NCI-H2081 treated with DMSO at 0.1 percent for 48 hours (cell line): ENCODE data around the gene RPLP2.

Source experiments
- DNase-seq: peaks from one replicate; lab custom pipeline; 2025; lab: John Stamatoyannopoulos, UW

RPLP2 gene

DNA sequence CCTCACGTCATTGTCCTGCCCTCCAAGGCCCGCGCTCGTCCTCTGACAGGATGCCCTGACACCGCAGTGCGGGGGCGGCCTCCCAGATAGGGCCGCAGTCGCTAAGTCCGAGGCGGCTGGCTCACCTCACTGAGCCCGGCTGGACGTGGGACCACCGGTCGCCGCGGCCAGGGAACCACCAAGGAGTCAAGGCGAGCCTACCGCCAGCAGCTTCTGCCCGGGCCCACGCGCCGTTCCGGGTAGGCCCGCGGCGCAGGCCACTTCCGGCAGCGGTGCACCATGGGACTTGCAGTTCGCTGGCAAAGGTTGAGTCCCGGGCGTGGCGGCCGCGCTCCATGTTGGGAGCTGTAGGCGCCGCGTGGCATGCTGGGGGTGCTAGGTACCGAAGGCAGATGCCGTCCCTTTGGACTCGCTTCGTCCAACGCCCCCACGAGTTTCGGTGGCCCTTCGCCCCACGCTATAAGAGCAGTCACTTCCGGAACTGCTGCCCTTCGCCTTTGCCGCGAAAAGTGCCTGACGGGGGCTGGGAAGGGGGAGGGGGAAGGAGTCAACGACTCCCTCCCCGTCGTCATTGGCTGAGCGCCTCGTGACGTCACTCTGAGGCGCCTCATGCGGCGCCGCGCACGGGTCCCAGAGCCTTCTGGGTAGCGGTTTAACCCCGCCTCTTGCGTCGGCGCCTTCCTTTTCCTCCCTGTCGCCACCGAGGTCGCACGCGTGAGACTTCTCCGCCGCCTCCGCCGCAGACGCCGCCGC lies at the start of gene RPLP2:
RPLP2 (plus strand) TSS at position 681 of the 753 bp plus-strand sequence. CDS start 268 bp downstream, outside the sequence.
- DNase-seq: peak; percentile 87

DNA sequence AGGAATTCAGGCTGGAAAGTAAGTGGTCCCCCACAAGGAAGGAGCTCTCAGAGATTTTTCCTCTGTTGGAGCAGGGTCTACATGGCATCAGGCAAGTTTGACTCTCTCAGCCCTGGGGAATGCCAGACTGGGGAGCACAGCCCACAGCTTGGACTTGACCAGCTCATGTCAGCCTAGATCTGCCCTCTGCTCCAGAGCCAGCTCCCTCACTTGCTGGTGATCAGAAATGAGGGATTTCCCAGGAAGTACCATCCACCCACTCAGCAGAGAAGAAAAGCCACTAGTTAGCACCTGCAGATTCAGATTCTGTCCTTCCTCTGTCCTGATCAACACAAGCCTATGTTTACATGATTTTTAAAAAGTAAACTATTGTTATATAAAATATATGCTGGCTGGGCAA lies 49.5 kb upstream of the RPLP2 start:
- no peak for DNase-seq

DNA sequence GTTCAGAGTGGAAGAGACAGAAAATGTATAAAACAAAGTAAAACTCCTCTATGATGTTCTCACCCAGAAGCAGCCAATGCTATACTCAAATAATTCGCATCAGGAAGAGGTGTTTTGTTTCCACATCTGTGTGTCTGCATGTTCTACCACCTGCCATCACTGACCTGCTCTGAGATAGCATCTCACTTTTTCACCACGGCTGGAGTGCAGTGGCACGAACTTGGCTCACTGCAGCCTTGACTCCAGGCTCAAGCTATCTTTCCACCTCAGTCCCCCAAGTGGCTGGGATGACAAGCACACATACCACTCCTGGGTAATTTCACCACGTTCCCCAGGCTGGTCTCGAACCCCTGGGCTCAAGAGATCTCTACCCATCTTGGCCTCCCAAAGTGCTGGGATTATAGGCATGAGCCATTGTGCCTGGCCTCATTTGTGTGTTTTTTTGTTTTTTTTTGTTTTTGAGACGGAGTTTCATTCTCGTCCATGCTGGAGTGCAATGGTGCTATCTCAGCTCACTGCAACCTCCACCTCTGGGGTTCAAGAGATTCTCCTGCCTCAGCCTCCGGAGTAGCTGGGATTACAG lies 48.1 kb upstream of the RPLP2 start:
- no peak for DNase-seq

DNA sequence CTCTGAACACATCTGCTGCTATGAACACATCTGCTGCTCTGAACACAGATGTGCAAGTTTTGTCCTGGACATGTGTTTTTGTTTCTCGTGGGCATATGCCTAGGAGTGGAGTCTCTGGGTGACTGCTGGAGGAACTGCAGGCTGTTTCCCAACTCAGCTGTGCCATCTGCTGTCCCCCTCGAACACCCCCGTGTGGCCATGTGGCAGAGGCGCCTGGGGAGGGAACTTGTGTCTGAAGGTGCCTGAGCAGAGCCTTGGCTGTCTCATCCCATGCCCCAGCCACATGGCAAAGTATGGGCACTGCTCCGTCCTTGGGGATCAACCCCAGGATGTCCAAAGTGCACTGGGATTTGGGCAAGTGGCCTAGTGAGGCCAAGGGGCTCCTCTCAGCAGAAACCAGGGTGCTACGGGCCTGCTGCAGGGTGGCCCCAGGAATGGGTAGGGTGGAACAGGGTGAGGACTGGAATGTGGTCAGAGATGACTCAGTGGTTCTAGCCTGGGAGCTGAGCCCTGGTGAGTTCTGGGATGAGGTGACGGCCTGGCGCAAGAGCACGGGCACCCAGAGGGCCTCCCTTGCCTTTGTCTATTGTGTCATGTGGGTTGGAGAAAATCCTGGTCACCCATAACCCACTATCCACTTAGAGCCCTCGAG lies 47.2 kb upstream of the RPLP2 start:
- no peak for DNase-seq

DNA sequence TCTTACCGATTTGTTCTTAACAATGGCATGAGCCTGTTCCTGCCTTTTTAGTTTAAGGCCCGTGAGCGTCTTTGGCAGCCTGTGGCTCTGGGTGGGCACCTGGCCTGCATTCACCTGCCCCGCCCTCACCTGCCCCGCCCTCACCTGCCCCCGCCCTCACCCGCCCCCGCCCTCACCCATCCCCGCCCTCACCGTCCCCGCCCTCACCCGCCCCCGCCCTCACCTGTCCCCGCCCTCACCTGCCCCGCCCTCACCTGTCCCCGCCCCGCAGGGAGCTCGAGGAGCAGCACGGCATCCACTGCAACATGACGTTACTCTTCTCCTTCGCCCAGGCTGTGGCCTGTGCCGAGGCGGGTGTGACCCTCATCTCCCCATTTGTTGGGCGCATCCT lies 46.7 kb upstream of the RPLP2 start:
- DNase-seq: no peak

DNA sequence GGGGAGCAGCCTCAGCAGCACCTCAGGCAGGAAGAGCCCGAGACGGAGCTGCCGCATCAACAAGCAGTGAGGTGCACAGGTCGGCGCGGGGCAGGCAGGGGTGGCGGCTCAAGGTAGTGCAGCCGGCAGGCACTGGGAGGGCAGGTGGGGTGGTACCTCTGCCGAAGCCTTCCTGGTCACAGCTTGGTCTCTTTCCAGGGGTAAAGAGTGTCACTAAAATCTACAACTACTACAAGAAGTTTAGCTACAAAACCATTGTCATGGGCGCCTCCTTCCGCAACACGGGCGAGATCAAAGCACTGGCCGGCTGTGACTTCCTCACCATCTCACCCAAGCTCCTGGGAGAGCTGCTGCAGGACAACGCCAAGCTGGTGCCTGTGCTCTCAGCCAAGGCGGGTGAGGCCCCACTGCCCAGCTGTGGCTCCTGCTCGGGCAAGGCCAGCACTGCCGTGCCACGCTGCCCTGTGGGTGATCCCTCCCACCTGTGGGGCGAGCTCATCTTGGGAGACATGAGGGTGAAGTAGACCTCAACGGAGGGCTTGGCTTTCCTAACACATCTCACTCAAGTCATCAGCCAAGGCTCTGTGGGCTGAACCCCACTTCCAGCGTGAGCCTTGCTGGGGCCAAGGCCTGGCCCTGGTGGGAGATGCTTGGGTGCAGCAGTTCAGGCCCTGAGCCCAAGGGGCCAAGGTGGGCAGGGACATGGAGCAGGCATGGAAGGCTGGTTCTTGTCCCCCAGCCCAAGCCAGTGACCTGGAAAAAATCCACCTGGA lies 46.0 kb upstream of the RPLP2 start:
- no peak for DNase-seq

DNA sequence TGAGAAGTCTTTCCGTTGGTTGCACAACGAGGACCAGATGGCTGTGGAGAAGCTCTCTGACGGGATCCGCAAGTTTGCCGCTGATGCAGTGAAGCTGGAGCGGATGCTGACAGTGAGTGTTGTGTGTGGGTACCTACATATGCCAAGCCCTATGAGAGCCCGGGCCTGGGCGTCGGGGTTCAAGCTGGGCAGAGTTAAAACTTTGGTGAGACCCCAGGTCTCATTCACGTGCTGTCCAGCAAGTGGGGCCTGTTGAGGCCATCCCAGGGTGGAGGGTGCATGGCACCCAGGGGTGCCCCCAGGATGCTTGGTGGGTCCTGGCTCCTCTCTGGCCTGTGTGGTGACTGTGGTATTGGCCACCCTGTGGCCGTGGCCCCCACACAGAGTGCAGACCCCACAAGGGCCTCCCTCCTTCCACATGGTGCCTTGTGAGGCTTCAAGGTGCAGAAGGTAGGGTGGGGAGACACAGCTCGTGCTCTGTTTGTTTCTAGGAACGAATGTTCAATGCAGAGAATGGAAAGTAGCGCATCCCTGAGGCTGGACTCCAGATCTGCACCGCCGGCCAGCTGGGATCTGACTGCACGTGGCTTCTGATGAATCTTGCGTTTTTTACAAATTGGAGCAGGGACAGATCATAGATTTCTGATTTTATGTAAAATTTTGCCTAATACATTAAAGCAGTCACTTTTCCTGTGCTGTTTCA lies 45.3 kb upstream of the RPLP2 start:
- DNase-seq: no peak

DNA sequence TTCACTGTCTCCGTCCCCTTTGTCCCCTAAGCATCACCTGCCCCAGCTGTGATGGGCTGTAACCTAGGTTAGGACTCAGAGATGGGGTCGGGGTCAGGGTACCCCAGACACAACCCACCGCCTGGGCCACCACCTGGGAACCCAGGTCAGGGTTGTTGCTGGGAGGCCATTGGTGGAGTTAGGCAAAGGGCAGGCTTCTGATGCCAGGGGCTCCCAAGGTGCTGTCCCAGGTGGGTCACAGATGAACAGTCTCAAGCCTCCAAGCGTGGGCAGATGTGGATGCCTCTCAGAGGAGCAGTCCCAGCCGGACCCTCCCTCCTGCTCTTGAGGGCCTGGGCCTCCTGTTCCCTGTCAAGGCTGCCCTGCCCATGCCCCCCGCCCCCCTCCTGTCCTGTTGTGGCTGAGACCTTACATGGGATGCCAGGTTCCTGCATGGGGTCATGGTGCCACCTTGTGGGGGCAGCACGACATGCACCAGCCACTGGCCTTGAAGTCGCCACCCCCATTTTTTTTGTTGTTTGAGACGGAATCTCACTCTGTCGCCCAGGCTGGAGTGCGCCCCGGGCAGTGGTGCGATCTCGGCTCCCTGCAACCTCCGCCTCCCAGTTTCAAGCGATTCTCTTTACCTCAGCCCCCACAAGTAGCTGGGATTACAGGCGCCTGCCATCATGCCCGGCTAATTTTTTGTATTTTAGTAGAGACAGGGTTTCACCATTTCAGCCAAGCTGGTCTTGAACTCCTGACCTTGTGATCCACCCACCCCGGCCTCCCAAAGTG lies 44.6 kb upstream of the RPLP2 start:
- no peak for DNase-seq

DNA sequence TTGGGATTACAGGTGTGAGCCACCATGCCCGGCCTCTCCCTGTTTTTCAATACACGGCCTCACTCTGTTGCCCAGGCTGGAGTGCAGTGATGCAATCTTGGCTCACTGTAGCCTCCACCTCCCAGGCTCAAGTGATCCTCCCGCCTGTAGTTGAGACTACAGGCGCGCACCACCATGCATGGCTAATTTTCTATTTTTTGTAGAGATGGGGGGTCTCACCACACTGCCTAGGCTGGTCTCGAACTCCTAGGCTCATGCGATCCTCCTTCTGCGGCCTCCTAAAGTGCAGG lies 44.0 kb upstream of the RPLP2 start:
- DNase-seq: no peak

DNA sequence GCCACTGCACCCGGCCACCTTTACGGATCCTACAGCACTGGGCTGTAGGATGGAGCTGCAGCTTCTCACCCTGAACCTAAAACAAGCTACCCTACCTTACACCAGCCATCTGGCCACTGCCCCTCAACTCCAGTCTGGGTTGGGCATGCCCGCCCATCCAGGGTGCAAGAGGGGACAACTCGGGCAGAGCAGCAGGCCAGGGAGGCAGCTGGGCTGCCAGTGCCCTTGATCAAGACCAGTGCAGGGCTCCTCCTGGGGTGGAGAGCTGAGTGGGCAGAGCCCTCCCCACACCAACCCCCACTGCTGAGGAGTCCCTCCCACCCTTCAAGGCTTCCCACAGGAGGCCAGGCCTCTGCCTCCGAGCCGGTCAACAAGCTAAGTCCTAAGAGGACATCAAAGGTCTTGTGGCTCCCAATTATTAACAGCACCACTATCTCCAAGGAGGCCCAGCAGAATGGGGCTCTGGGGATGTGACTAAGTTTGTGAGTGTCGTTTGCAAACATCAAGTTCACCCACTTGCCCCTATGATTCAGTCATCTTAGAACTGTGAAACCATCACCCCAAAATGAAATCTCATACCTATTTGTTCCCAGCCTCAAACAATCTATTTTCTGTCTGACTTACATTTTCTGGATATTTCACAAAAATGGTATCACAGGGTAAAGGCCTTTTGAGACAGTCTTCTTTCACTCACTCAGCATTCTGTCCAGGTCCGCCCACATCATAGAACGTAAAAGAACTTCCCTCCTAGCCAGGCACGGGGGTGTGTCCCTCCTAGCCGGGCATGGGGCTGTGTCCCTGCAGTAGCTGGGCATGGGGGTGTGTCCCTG lies 43.4 kb upstream of the RPLP2 start:
- no peak for DNase-seq

DNA sequence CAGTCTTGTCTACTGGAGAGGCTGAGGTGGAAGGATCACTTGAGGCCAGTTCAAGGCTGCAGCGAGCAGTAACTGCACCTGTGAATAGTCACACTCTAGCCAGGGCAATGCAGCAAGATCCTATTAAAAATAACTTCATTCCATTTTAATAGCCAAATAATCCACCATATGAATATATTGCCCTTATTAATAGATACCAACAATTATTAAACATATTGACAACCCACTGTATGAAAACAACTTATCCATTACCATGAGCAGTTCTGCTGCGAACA lies 42.9 kb upstream of the RPLP2 start:
- no peak for DNase-seq

DNA sequence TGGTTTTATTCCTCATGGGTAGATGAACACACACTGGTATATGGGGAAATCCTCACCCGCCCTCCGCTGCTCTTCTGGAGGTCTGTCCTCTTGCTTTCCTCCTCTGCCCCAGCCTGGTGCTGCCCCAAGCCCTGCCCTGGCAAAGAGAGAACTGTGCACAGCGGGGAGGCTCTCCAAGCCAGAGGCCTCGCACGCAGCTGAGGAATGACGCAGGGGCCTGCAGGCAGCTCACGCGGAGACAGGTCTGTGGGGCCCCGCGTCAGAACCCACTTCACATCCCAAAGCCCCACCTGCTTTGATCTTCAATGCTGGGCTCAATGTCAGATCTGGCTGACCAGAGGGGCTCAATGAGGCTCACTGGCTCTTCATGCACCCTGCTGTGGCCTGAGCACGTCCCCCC lies 42.5 kb upstream of the RPLP2 start:
- no peak for DNase-seq

DNA sequence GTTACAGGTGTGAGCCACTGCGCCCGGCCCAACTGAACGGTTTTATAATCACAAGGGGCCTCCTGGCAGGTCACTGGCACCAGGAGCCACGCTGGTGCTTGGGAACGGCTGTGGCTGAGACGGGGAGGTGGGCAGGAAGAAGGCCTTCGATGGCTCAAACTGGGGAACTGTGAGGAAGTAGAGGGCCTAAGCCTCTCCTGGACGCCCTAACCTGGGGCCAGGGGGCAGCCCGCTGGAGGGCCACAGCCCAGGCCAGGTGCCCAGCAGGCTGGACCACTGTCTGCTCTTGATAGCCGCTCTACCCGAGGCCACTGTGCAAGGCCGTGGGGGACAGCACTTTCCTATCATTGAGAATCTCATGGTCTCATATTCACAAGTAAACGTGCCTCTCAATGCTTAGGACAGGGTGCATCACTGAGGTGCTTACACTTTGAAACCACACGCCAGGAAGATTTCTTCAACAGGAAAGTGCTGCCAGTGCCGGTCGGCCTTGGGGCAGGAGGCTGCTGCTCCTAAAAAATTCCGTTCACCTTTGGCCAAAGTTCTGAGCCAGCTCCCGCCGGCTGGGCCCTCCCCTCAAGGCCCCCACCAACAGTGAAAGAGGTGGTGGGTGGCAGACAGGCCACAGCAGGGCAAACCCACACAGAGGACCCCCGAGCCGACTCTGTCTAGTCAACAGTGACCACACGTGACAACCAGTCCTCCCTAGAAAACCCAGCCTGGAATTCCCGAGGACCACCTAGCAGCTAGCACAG lies 39.7 kb upstream of the RPLP2 start:
- DNase-seq: no peak

DNA sequence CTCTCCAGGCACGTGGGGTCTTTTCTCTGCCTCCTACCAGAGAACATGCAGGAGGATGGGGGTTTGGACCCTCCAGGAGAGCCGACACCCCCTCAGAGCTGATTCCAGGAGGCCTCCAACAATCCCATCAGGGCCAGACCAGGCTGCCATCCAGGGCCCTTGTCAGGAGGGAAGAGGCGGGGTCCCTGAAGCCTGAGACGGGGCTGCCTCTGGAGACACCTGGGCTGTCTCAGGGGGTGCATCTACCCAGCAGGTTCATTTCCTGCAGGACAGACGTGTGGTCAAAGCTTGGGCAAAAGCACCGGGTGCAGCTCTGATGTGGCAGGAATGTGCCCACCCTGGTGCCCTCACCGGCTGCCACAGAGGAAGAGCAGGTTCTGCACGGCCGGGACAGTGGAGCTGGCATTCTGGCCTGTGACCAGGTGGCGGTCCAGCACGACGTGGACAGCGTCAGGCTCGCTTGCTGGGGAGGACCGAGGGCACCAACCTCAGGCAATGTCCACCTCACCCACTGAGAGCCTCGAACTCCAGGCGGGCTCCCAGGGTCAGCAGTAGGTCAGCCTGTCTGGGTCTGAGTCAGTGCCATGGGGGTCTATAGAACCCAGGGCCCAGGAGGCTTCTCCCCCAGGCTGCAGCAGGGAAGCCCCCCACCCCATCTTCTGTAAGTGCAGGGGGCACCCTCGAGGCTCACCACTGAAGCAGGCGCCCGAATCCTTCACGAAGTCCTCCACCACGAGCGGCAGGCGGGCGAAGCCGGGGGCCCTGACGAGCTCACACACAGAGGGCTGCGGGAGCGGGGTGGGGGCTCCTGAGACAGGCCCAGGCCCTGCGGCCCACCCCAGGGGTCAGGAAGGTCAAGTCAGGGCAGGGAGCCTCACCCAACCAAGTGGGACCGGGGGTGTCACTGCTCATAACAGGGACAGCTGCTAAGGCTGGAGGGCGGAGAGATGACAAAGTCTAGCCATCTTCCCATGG lies 38.8 kb upstream of the RPLP2 start:
- no peak for DNase-seq

DNA sequence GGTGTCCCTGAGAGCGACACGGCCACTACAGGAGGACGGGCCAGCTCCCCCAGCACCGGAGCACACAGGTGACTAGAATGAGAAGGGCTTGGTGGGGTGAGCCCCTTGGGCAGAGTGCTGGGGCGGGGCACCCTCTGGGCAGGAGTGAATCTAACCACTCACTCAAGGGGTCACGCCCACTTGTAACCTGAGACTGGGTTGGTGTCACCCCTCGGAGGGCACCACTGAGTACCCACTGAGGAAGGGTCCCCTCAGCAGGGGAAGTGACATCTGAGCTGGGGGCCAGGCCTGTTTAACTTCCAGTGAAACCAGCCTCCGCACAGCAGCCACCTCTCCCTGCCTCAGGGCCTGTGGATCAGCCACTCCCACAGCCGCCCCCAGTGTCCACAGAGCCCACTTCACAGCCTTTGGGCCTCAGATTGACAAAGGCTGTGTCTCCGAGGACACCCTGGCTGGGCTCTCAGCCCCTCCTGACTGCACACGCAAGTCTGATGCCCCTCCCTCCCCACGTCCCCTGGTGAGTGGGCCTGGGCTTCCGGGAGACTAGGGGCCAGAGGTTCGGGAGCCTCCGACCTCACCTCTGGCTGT lies 38.1 kb upstream of the RPLP2 start:
- no peak for DNase-seq

DNA sequence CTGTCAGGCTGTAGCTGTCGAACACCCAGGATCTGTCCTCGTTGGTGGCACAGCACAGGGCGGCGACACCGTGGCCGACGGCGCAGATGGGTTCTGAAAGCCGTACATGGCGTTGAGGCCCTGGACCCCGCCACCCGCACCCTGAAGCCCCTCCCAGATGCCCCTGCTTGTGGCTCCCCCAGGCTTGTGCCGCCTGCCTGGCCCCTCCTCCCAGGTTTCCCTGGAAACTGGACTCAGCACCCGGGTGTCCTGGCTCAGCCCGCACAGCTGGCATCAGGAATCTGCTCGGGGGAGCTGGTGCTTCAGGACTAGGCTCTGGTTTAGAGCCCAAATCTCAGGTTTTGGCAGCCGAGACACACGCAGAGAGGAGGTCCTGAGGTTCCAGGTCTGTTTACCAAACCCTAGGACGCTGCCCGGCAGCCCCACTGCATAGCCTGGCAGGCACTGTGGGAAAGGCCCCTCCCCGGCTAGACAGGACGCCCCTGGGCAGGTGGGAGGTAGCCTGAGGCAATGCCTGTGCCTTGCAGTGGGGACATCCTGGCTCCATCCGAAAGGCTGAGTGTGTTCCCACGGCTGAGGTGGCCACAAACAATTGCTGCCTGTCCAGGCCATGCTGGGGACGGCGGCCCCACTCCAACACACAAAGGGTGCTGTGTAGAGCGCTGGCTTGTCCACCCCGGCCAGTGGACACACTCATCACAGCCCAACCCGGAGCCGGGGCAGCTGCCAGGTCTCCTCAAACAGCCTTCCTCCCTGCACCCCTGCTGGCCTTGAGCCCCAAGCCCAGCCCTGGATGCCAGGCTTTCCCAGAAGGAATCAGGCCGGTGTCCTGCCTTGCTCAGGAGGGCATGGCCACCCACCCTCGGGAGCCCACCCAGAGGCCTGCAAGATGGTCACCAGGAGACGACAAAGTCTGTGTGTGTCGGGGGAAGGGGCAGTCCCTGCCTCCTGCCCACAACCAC lies 37.1 kb upstream of the RPLP2 start:
- DNase-seq: no peak

DNA sequence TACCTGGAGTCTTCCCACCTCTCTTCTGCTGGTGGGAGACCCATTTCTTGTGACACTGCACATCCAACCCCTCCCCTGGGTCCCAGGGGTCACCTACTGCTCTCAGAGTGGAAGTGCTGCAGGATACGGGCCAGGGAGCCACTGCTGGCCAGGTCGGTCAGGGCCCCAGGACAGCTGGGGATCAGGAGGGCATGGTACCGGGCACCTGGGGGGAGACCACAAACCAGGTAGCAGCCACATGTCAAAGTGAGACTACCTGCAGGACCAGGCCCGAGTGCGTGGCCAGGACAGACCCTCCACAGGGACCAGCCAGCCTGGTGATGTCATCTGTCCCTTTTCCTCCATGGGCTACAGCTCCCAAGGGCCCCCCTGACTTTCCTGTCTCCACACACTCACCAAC lies 36.3 kb upstream of the RPLP2 start:
- DNase-seq: no peak
